ENCODE data around the gene GPBP1L1. TPM values are rescaled to one million over a fixed set of nuclear protein-coding genes. Genes with fewer than 3 reads are reported as not detected.

GPBP1L1 gene
- total RNA-seq, 2 experiments from 2014 or later: 134 to 138 TPM

- no peak overlapping the region for H3K4me3 Mint-ChIP-seq
- POLR2A ChIA-PET: no interaction called here
- DNase-seq: no peak
- H3K27me3 Mint-ChIP-seq: no peaks in the 10 kb centered on the region
- peaks cover 11% of the 10 kb centered on the region for H3K4me1 Mint-ChIP-seq
- H3K9me3 Mint-ChIP-seq: no peaks in the 10 kb centered on the region
- H3K36me3 Mint-ChIP-seq: peaks cover 12% of the 10 kb centered on the region
- ATAC-seq (ENCODE audit: low read depth): no peak
- H3K27ac Mint-ChIP-seq: no peak overlapping the region
Observed at GRCh38 chr1:45673956-45674355, 12.4 kb downstream of the GPBP1L1 start.

- Mint-ChIP-seq H3K27me3 (no peaks in the 10 kb centered on the region), H3K9me3 (no peaks in the 10 kb centered on the region), H3K4me3 (no peak overlapping the region), H3K4me1 (peaks cover 7% of the 10 kb centered on the region), H3K36me3 (peaks cover 23% of the 10 kb centered on the region), H3K27ac (no peak overlapping the region)
- DNase-seq: no peak
- no peak for ATAC-seq (ENCODE audit: low read depth)
- POLR2A ChIA-PET: interaction anchor here (0.7 kb wide), 2 partner anchors 115 to 493 kb away, joined by 3 to 5 read pairs; no protein-coding TSS in a partner anchor
Observed at GRCh38 chr1:45669859-45670655, 16.3 kb downstream of the GPBP1L1 start.

- Mint-ChIP-seq H3K27ac (no peak overlapping the region), H3K4me3 (no peak overlapping the region), H3K9me3 (no peaks in the 10 kb centered on the region), H3K27me3 (no peaks in the 10 kb centered on the region), H3K36me3 (peaks cover 20% of the 10 kb centered on the region), H3K4me1 (peaks cover 7% of the 10 kb centered on the region)
- ATAC-seq (ENCODE audit: low read depth) (no peak), DNase-seq (no peak)
- POLR2A ChIA-PET: interaction anchor here (0.7 kb wide), 1 partner anchor 494 kb away, joined by 3 read pairs; no protein-coding TSS in a partner anchor
Observed at GRCh38 chr1:45669379-45669778, 17.0 kb downstream of the GPBP1L1 start.

- Mint-ChIP-seq H3K27ac (no peak overlapping the region), H3K9me3 (no peaks in the 10 kb centered on the region), H3K4me3 (no peak overlapping the region), H3K36me3 (peaks cover 19% of the 10 kb centered on the region), H3K4me1 (peaks cover 7% of the 10 kb centered on the region), H3K27me3 (no peaks in the 10 kb centered on the region)
- POLR2A ChIA-PET: no interaction called here
- no peak for DNase-seq
- ATAC-seq (ENCODE audit: low read depth): no peak
Observed at GRCh38 chr1:45668526-45668925, 17.8 kb downstream of the GPBP1L1 start.

DNA sequence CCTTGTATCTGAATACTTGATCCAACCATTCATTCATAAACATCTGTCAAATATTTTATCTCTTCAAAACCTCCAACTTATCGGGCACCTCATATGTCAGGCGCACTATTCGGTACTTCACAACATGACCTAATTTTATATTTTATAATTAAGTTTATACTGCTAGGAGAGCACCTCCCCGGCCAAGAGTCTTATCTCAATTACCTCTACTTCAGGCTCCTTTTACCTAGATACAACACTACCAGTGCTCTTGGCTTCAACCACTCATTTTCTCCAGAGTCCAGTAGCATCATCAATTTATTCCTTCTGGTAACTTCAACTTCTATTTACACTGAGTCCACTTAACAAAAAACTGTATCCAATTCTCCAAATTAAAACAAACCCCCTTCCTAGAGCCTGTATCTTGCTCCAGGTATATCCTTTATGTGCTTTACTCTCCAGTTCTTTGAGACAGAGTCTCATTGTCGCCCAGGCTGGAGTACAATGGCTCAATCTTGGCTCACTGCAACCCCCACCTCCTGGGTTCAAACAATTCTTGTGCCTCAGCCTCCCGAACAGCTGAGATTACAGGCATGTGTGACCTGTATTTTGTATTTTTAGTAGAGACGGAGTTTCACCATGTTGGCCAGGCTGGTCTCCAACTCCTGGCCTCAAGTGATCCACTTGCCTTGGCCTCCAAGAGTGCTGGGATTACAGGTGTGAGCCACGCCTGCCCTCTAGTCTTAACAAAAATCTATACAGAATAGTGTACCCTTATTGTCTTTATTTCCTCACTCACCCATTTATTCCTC, 18.8 kb downstream of the GPBP1L1 start:
- Mint-ChIP-seq H3K27ac (no peak overlapping the region), H3K27me3 (no peaks in the 10 kb centered on the region), H3K4me3 (no peak overlapping the region), H3K9me3 (no peaks in the 10 kb centered on the region), H3K4me1 (peaks cover 3% of the 10 kb centered on the region), H3K36me3 (peaks cover 19% of the 10 kb centered on the region)
- DNase-seq: no peak
- POLR2A ChIA-PET: no interaction called here
- ATAC-seq (ENCODE audit: low read depth): no peak

DNA sequence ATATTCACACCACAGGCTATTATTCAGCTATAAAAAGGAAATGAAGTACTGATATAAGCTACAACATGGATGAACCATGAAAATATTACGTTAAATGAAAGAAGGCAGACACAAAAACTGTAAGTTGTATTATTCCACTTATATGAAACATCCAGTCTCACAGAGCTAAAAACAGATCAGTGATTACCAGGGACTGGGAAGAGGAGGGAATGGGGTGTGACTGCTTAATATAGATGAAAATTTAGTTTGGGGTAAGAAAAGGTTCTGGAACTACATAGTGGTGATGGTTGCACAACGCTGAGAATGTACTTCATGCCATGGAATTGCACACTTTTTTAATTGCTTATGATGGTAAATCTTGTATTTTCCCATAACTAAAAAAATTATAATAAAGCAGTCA, 19.5 kb downstream of the GPBP1L1 start:
- no peak overlapping the region for H3K4me3 Mint-ChIP-seq
- no peaks in the 10 kb centered on the region for H3K9me3 Mint-ChIP-seq
- H3K36me3 Mint-ChIP-seq: peaks cover 17% of the 10 kb centered on the region
- peaks cover 3% of the 10 kb centered on the region for H3K4me1 Mint-ChIP-seq
- no peaks in the 10 kb centered on the region for H3K27me3 Mint-ChIP-seq
- ATAC-seq (ENCODE audit: low read depth): no peak
- no peak overlapping the region for H3K27ac Mint-ChIP-seq
- DNase-seq: no peak
- POLR2A ChIA-PET: no interaction called here

GRCh38 chr1:45660336-45660735, 26.0 kb downstream of the GPBP1L1 start:
- Mint-ChIP-seq H3K4me1 (peaks cover 1% of the 10 kb centered on the region), H3K4me3 (no peak overlapping the region), H3K36me3 (peaks cover 21% of the 10 kb centered on the region), H3K9me3 (no peaks in the 10 kb centered on the region), H3K27me3 (no peaks in the 10 kb centered on the region), H3K27ac (no peak overlapping the region)
- DNase-seq: no peak
- POLR2A ChIA-PET: no interaction called here
- ATAC-seq (ENCODE audit: low read depth): no peak

- Mint-ChIP-seq H3K36me3 (peaks cover 25% of the 10 kb centered on the region), H3K27me3 (no peaks in the 10 kb centered on the region), H3K27ac (no peak overlapping the region), H3K9me3 (no peaks in the 10 kb centered on the region), H3K4me3 (no peak overlapping the region), H3K4me1 (peaks cover 4% of the 10 kb centered on the region)
- DNase-seq (no peak), ATAC-seq (ENCODE audit: low read depth) (no peak)
- POLR2A ChIA-PET: no interaction called here
Observed at GRCh38 chr1:45659222-45659621, 27.1 kb downstream of the GPBP1L1 start.

- H3K27ac Mint-ChIP-seq: no peak overlapping the region
- no peaks in the 10 kb centered on the region for H3K27me3 Mint-ChIP-seq
- POLR2A ChIA-PET: no interaction called here
- ATAC-seq (ENCODE audit: low read depth) (no peak), DNase-seq (no peak)
- peaks cover 4% of the 10 kb centered on the region for H3K4me1 Mint-ChIP-seq
- no peaks in the 10 kb centered on the region for H3K9me3 Mint-ChIP-seq
- peaks cover 21% of the 10 kb centered on the region for H3K36me3 Mint-ChIP-seq
- H3K4me3 Mint-ChIP-seq: no peak overlapping the region
Observed at GRCh38 chr1:45658171-45658570, 28.2 kb downstream of the GPBP1L1 start.

- POLR2A ChIA-PET: no interaction called here
- no peak for ATAC-seq (ENCODE audit: low read depth)
- H3K27ac Mint-ChIP-seq: no peak overlapping the region
- no peaks in the 10 kb centered on the region for H3K27me3 Mint-ChIP-seq
- no peaks in the 10 kb centered on the region for H3K9me3 Mint-ChIP-seq
- no peak overlapping the region for H3K4me3 Mint-ChIP-seq
- no peak for DNase-seq
- peaks cover 4% of the 10 kb centered on the region for H3K4me1 Mint-ChIP-seq
- peaks cover 28% of the 10 kb centered on the region for H3K36me3 Mint-ChIP-seq
Observed at GRCh38 chr1:45656573-45657226, 29.6 kb downstream of the GPBP1L1 start.

- no peak for DNase-seq
- H3K36me3 Mint-ChIP-seq: peaks cover 28% of the 10 kb centered on the region
- POLR2A ChIA-PET: no interaction called here
- H3K9me3 Mint-ChIP-seq: no peaks in the 10 kb centered on the region
- peaks cover 4% of the 10 kb centered on the region for H3K4me1 Mint-ChIP-seq
- no peaks in the 10 kb centered on the region for H3K27me3 Mint-ChIP-seq
- no peak for ATAC-seq (ENCODE audit: low read depth)
- no peak overlapping the region for H3K4me3 Mint-ChIP-seq
- H3K27ac Mint-ChIP-seq: no peak overlapping the region
Observed at GRCh38 chr1:45654540-45655280, 31.6 kb downstream of the GPBP1L1 start.

DNA sequence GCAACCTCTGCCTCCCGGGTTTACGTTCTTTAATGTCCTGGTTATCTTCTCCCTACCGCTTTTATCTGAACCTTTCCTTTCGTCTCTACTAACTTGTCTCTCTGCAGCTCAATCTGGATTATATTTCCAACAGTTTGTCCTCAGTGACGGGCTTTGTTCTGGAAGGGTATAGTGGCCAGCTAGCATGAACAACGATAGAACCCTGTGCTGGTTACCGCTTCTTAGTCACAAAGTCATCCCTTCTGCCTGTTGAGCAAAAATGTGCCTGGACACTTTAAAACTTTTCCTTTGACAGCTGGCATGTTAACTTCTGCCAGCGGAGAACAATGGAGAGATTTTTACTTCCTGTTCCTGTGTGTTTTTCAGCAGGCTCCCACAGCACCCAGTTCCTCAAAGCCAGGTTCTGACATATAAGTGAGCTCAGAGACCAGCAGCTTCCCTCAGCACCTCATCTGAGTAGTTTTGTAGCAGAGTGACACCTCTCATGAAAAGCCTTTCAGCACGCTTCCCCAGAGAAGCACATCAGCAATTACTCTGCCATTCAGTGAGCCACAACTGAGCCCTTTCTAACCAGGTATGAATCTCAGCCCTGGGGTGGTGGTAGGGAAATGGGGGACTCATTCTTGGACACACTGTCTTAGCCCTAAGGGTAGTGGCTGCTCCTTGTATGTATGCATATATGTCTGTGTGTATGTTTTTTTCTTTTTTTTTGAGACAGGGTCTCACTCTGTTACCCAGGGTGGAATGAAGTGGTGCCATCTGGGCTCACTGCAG, 38.9 kb downstream of the GPBP1L1 start:
- Mint-ChIP-seq H3K4me1 (peaks cover 3% of the 10 kb centered on the region), H3K27ac (no peak overlapping the region), H3K9me3 (no peaks in the 10 kb centered on the region), H3K4me3 (no peak overlapping the region), H3K36me3 (peaks cover 14% of the 10 kb centered on the region), H3K27me3 (no peaks in the 10 kb centered on the region)
- POLR2A ChIA-PET: no interaction called here
- ATAC-seq (ENCODE audit: low read depth): no peak
- DNase-seq: no peak
